ENCODE results near the gene TAX1BP1. TPM values are rescaled to one million over a fixed set of nuclear protein-coding genes. Genes with fewer than 3 reads are reported as not detected.

Gene TAX1BP1
- polyA plus RNA-seq, 1 donor from 2014 or later: 115 TPM

DNA sequence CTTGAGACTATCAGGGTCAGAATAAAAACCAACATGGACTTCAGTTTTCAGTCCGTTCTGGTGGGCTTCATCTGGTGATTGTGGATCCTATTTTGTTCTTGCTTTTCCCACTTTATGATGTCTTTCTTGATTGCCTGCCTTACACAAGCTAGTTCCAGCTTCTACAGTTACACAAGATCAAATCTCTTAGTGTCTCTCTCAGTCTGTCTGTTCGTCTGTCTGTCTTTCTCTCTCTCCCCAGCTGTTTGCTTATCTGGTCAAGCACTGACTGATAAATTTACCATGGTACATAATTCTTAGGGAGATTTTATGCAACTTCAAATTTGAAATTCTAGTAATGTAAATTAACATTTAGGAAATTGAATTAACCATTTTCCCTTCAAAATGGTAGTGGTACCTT is 35.8 kb downstream of the TAX1BP1 start:
- Histone ChIP-seq H4K20me1 (ENCODE audit: insufficient read depth) (no peaks in the 10 kb centered on the region), H3F3A (ENCODE audit: insufficient read depth, low read length, poor library complexity, severe bottlenecking) (no peaks in the 10 kb centered on the region)

DNA sequence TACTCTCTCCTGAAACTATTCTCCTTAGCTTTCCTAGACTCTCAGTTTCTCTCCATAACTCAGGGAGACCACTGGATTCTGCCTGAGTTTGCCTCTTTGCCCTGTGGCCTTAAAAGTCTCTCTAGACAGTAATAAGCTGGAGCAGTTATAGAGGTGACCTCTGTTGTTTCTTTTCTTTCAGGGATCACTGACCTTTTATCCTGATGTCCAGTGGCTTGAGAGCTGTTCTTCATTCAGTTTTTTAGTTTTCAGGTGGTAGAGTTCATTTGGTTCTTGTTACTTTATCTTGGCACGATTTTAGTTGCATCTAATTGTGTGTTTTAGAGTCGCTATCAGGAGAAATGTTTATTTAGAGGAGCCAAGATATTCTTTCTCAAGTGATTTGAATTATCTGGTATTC is 37.7 kb downstream of the TAX1BP1 start:
- Histone ChIP-seq H2AFZ (ENCODE audit: low read depth, low read length) (no peak overlapping the region), H3K4me2 (ENCODE audit: low read length) (no peak overlapping the region), H3K9me2 (ENCODE audit: insufficient read depth, low read length) (no peaks in the 10 kb centered on the region), H3K36me3 (ENCODE audit: insufficient read depth, low read length) (peaks cover 5% of the 10 kb centered on the region), H3F3A (ENCODE audit: insufficient read depth, low read length, poor library complexity, severe bottlenecking) (no peaks in the 10 kb centered on the region), H4K20me1 (ENCODE audit: insufficient read depth) (no peaks in the 10 kb centered on the region), H3K4me3 (ENCODE audit: low read length) (no peak overlapping the region), H3K27ac (ENCODE audit: low read length) (no peak overlapping the region), H3K27me3 (ENCODE audit: insufficient read depth, low read depth, low read length) (no peaks in the 10 kb centered on the region), H3K9me3 (ENCODE audit: low read length) (no peaks in the 10 kb centered on the region), H3K79me2 (replicated peaks; ENCODE audit: insufficient read depth, low read length) (no peaks in the 10 kb centered on the region), H3K9ac (ENCODE audit: low read length) (no peak overlapping the region)
- no peak for TF ChIP-seq SMC3 (conservative IDR thresholded peaks at IDR 0.05; ENCODE audit: poor library complexity)
- TF ChIP-seq EZH2 (IDR thresholded peaks at IDR 0.05; ENCODE audit: borderline replicate concordance, insufficient read depth, low read length, poor library complexity, severe bottlenecking): no peak
- TF ChIP-seq, protein P1, sequence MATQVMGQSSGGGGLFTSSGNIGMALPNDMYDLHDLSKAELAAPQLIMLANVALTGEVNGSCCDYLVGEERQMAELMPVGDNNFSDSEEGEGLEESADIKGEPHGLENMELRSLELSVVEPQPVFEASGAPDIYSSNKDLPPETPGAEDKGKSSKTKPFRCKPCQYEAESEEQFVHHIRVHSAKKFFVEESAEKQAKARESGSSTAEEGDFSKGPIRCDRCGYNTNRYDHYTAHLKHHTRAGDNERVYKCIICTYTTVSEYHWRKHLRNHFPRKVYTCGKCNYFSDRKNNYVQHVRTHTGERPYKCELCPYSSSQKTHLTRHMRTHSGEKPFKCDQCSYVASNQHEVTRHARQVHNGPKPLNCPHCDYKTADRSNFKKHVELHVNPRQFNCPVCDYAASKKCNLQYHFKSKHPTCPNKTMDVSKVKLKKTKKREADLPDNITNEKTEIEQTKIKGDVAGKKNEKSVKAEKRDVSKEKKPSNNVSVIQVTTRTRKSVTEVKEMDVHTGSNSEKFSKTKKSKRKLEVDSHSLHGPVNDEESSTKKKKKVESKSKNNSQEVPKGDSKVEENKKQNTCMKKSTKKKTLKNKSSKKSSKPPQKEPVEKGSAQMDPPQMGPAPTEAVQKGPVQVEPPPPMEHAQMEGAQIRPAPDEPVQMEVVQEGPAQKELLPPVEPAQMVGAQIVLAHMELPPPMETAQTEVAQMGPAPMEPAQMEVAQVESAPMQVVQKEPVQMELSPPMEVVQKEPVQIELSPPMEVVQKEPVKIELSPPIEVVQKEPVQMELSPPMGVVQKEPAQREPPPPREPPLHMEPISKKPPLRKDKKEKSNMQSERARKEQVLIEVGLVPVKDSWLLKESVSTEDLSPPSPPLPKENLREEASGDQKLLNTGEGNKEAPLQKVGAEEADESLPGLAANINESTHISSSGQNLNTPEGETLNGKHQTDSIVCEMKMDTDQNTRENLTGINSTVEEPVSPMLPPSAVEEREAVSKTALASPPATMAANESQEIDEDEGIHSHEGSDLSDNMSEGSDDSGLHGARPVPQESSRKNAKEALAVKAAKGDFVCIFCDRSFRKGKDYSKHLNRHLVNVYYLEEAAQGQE (IDR thresholded peaks at IDR 0.05; ENCODE audit: borderline replicate concordance): no peak

More for the DNA sequence above, 35.8 kb downstream of the TAX1BP1 start:
- Histone ChIP-seq H3K9me2 (ENCODE audit: insufficient read depth, low read length) (no peaks in the 10 kb centered on the region), H3K36me3 (ENCODE audit: insufficient read depth, low read length) (peaks cover 5% of the 10 kb centered on the region), H3K27ac (ENCODE audit: low read length) (no peak overlapping the region), H3K4me2 (ENCODE audit: low read length) (no peak overlapping the region), H3K79me2 (replicated peaks; ENCODE audit: insufficient read depth, low read length) (no peaks in the 10 kb centered on the region), H3K9me3 (ENCODE audit: low read length) (no peaks in the 10 kb centered on the region), H2AFZ (ENCODE audit: low read depth, low read length) (no peak overlapping the region), H3K9ac (ENCODE audit: low read length) (no peak overlapping the region), H3K27me3 (ENCODE audit: insufficient read depth, low read depth, low read length) (no peaks in the 10 kb centered on the region), H3K4me3 (ENCODE audit: low read length) (no peak overlapping the region)
- TF ChIP-seq MXI1 (conservative IDR thresholded peaks at IDR 0.05; ENCODE audit: poor library complexity, severe bottlenecking) (no peak), EP300 (conservative IDR thresholded peaks at IDR 0.05; ENCODE audit: poor library complexity, severe bottlenecking) (no peak), SMC3 (conservative IDR thresholded peaks at IDR 0.05; ENCODE audit: poor library complexity) (no peak), RAD21 (conservative IDR thresholded peaks at IDR 0.05) (no peak), EZH2 (IDR thresholded peaks at IDR 0.05; ENCODE audit: borderline replicate concordance, insufficient read depth, low read length, poor library complexity, severe bottlenecking) (no peak), TAF1 (IDR thresholded peaks at IDR 0.05; ENCODE audit: low read depth) (no peak), POLR2AphosphoS5 (IDR thresholded peaks at IDR 0.05) (no peak)
- TF ChIP-seq, protein P2, sequence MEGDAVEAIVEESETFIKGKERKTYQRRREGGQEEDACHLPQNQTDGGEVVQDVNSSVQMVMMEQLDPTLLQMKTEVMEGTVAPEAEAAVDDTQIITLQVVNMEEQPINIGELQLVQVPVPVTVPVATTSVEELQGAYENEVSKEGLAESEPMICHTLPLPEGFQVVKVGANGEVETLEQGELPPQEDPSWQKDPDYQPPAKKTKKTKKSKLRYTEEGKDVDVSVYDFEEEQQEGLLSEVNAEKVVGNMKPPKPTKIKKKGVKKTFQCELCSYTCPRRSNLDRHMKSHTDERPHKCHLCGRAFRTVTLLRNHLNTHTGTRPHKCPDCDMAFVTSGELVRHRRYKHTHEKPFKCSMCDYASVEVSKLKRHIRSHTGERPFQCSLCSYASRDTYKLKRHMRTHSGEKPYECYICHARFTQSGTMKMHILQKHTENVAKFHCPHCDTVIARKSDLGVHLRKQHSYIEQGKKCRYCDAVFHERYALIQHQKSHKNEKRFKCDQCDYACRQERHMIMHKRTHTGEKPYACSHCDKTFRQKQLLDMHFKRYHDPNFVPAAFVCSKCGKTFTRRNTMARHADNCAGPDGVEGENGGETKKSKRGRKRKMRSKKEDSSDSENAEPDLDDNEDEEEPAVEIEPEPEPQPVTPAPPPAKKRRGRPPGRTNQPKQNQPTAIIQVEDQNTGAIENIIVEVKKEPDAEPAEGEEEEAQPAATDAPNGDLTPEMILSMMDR (IDR thresholded peaks at IDR 0.05; ENCODE audit: poor library complexity, severe bottlenecking): no peak
- TF ChIP-seq, protein P1 (IDR thresholded peaks at IDR 0.05; ENCODE audit: borderline replicate concordance): no peak
